Superior temporal gyrus (tissue), 1 donor: ENCODE data around the gene ALOX5.
"Not testable (repeated sequence)": the region's sequence is repeated elsewhere in the genome, so short reads cannot be mapped to it uniquely, and the experiment has no call there.

ENCODE experiments used
- DNase-seq: peaks from one replicate; pipeline ENCODE4 v3.0.0-alpha.2; 2016; ENCODE audit errors: extremely low spot score

ALOX5 gene

GRCh38 chr10:45373576-45374349, at the start of gene ALOX5:
TSS of gene ALOX5 (plus strand) at chr10:45374216. CDS start at chr10:45374280, 64 bp downstream.
- DNase-seq, result peak; percentile 6

GRCh38 chr10:45325116-45325515, 48.9 kb upstream of the ALOX5 start:
- DNase-seq, result no peak

- not testable (repeated sequence) for DNase-seq
These were observed 47.2 kb upstream of the ALOX5 start for GRCh38 chr10:45326864-45327263.

- DNase-seq, result not testable (repeated sequence)
These were observed 42.2 kb upstream of the ALOX5 start for GRCh38 chr10:45331824-45332223.

GRCh38 chr10:45339894-45340293, 34.1 kb upstream of the ALOX5 start:
- no peak for DNase-seq

GRCh38 chr10:45340420-45340819, 33.6 kb upstream of the ALOX5 start:
- not testable (repeated sequence) for DNase-seq

GRCh38 chr10:45346652-45347335, 27.2 kb upstream of the ALOX5 start:
- DNase-seq, result not testable (repeated sequence)

GRCh38 chr10:45347464-45347863, 26.6 kb upstream of the ALOX5 start:
- not testable (repeated sequence) for DNase-seq

GRCh38 chr10:45348196-45348765, 25.7 kb upstream of the ALOX5 start:
- DNase-seq, result not testable (repeated sequence)

GRCh38 chr10:45353186-45353585, 20.8 kb upstream of the ALOX5 start:
- DNase-seq, result no peak

- no peak for DNase-seq
These were observed 19.8 kb upstream of the ALOX5 start for GRCh38 chr10:45354261-45354660.

- DNase-seq, result no peak
These were observed 18.5 kb upstream of the ALOX5 start for GRCh38 chr10:45355494-45355893.

- DNase-seq, result not testable (repeated sequence)
These were observed 15.1 kb upstream of the ALOX5 start for GRCh38 chr10:45358961-45359360.

GRCh38 chr10:45361983-45362799, 11.8 kb upstream of the ALOX5 start:
- DNase-seq, result not testable (repeated sequence)

GRCh38 chr10:45367643-45368042, 6.4 kb upstream of the ALOX5 start:
- not testable (repeated sequence) for DNase-seq

- peak; percentile 1 for DNase-seq
These were observed 5.8 kb upstream of the ALOX5 start for GRCh38 chr10:45368181-45368580.

GRCh38 chr10:45370202-45370955, 3.6 kb upstream of the ALOX5 start:
- peak; percentile 2 for DNase-seq

- peak; percentile 4 for DNase-seq
These were observed 2.5 kb upstream of the ALOX5 start for GRCh38 chr10:45371560-45371959.

GRCh38 chr10:45372251-45372951, 1.6 kb upstream of the ALOX5 start:
- DNase-seq, result peak; percentile 6

- DNase-seq, result peak; percentile 12
These were observed 927 bp upstream of the ALOX5 start for GRCh38 chr10:45373003-45373575.
